Gastroesophageal sphincter (tissue), 4 donors: ENCODE measurements around the gene NCOR1. TPM values are rescaled to one million over a fixed set of nuclear protein-coding genes. Genes with fewer than 3 reads are reported as not detected.

ENCODE experiments used
- ATAC-seq: fragments of 150-250 bp; one replicate; pipeline ENCODE4 v1.9.1; 2016; ENCODE audit warnings: mild to moderate bottlenecking, moderate library complexity
- H3K27ac ChIP-seq, 4 donors: fragments of 200-600 bp; sonication (generic) in 3 of 4; 1 replicate in 3 of 4; 2 replicates in 1 of 4; pipeline ENCODE4 v1.5.1; 2016 to 2019
- H3K27me3 ChIP-seq: fragments of 200-600 bp; sonication (generic); one replicate; pipeline ENCODE4 v1.5.1; 2019
- H3K36me3 ChIP-seq, 2 donors: fragments of 200-600 bp; sonication (generic); one replicate each; pipeline ENCODE4 v1.5.1; 2019; ENCODE audit warnings: control low read depth in 1 of 2
- H3K4me1 ChIP-seq, 3 donors: fragments of 200-600 bp; sonication (generic); 1 replicate in 2 of 3; 2 replicates in 1 of 3; pipeline ENCODE4 v1.5.1; 2016 to 2019; ENCODE audit warnings: control low read depth in 2 of 3
- H3K4me3 ChIP-seq, 2 donors: fragments of 200-600 bp; sonication (generic); one replicate each; pipeline ENCODE4 v1.5.1; 2019; ENCODE audit warnings: mild to moderate bottlenecking in 1 of 2, moderate library complexity in 1 of 2
- H3K9me3 ChIP-seq, 3 donors: fragments of 200-600 bp; sonication (generic); one replicate each; pipeline ENCODE4 v1.5.1; 2017 to 2019; ENCODE audit warnings: control low read depth in 2 of 3
- CTCF ChIP-seq, 4 experiments: fragments of 200-600 bp in 2 of 4; fragments of 450-650 bp in 2 of 4; sonication (generic) in 1 of 4; IDR thresholded peaks; one replicate each; pipeline ENCODE4 v1.5.1; 2017 to 2019; ENCODE audit warnings: antibody characterized with exemption in 4 of 4, mild to moderate bottlenecking in 2 of 4, moderate library complexity in 2 of 4
- EP300 ChIP-seq: sonication (generic); formaldehyde crosslinking; IDR thresholded peaks from one replicate; pipeline ENCODE4 v1.6.1; 2017; ENCODE audit warnings: antibody characterized with exemption, mild to moderate bottlenecking
- POLR2A ChIP-seq, 2 donors: fragments of 450-650 bp; IDR thresholded peaks; one replicate each; pipeline ENCODE4 v1.6.1; 2017; ENCODE audit warnings: antibody characterized with exemption in 2 of 2, mild to moderate bottlenecking in 2 of 2, moderate library complexity in 1 of 2
- POLR2AphosphoS5 ChIP-seq: sonication (generic); formaldehyde crosslinking; IDR thresholded peaks from one replicate; pipeline ENCODE4 v1.6.1; 2017; ENCODE audit warnings: antibody characterized with exemption
- WGBS, 2 donors: methylation state at CpG; one replicate each; pipeline ENCODE4 v1.1.5; 2018; ENCODE audit warnings: low coverage in 1 of 2; 5-methylcytosine and 5-hydroxymethylcytosine counted together
- total RNA-seq, 4 donors: library from RNA; depleted of rRNA; stranded (reverse); fragments of >200 nt; gene quantifications; one replicate each; pipeline ENCODE4 v1.1.0, GENCODE V29; 2016

The NCOR1 gene
- total RNA-seq, result 100 to 1,000 TPM in 3 of 4 donors, 10 to 100 TPM in 1; 76.3 to 160 (median 108) TPM

DNA sequence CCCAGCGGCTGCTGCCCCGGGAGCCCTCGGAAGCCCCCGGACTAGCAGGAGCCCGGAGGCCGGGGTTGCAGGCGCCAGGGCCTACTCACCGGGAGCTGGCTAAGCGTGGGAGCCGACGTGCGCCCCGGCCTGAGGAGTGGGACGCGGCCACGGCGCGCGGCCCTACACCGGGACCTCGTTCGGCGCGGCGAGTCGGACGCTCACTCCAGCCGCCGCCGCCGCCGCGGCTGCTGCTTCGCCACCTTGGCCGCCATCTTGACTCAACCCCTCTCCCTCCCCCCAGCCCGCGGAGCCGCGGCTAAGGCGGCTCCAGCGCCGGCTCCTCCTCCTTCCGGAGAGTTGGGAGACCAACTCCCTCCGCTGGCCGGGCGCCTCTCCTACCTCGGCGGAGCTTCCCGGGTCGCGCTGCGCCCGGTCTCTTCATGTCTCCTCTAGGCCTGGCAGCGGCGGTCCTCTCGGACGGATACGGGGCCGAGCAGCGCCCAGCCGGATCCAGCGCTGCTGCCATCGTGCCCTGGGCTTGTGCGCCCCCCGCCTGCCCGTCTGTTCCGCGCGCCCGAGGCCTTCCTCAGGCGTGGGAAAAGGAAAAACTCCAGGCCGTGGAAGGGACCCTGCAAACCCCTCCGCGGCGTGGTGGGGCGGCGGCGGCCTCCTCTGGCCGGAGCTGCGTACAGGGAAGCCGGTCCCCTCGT is at the start of gene NCOR1:
Gene NCOR1 (minus strand): TSS at position 262 of the 692 bp plus-strand sequence. CDS start 20,965 bp downstream, outside the sequence.
- Histone ChIP-seq H3K27ac (peak within 1 kb of the TSS; percentile 86 to 98 (median 96)), H3K4me1 (peaks cover 0 to 71% (median 7%) of the 10 kb centered on the region in 3 donors), H3K9me3 (no peaks in the 10 kb centered on the region), H3K36me3 (peaks cover 0 to 8% of the 10 kb centered on the region in 2 donors), H3K27me3 (no peaks in the 10 kb centered on the region), H3K4me3 (peak within 1 kb of the TSS; percentile 71 to 95)
- TF ChIP-seq EP300 (no peak), POLR2A (IDR thresholded peaks at IDR 0.05) (peak; percentile 73 to 86), POLR2AphosphoS5 (peak; percentile 85), CTCF (IDR thresholded peaks at IDR 0.05) (peak in 3 of 4 experiments; percentile 43 to 49 (median 47))
- peak; percentile 97 for ATAC-seq
- no CpG with 5 or more reads among the region's 82 CpGs for WGBS, 2 donors

- H3K36me3 ChIP-seq, result no peaks in the 10 kb centered on the region
- H3K9me3 ChIP-seq, result no peaks in the 10 kb centered on the region
- H3K27ac ChIP-seq, result no peak overlapping the region
- no peak for ATAC-seq
- TF ChIP-seq EP300 (no peak), POLR2A (IDR thresholded peaks at IDR 0.05) (no peak), CTCF (IDR thresholded peaks at IDR 0.05) (no peak), POLR2AphosphoS5 (no peak)
- 98 to 100% methylated on average over 1 to 4 of the region's 4 CpGs for WGBS, 2 donors
- no peaks in the 10 kb centered on the region for H3K27me3 ChIP-seq
- H3K4me3 ChIP-seq, result no peak overlapping the region
- H3K4me1 ChIP-seq, result no peaks in the 10 kb centered on the region
Observed at GRCh38 chr17:16262201-16262600, 46.9 kb upstream of the NCOR1 start.

GRCh38 chr17:16261049-16261448 is 45.7 kb upstream of the NCOR1 start:
- ATAC-seq, result no peak
- Histone ChIP-seq H3K9me3 (no peaks in the 10 kb centered on the region), H3K4me3 (no peak overlapping the region), H3K27ac (no peak overlapping the region), H3K4me1 (peaks cover 0 to 10% (median 4%) of the 10 kb centered on the region in 3 donors), H3K36me3 (no peaks in the 10 kb centered on the region), H3K27me3 (no peaks in the 10 kb centered on the region)
- TF ChIP-seq CTCF (IDR thresholded peaks at IDR 0.05) (no peak), POLR2AphosphoS5 (no peak), POLR2A (IDR thresholded peaks at IDR 0.05) (no peak), EP300 (no peak)
- 50 to 87% methylated on average over 2 to 3 of the region's 3 CpGs for WGBS, 2 donors

DNA sequence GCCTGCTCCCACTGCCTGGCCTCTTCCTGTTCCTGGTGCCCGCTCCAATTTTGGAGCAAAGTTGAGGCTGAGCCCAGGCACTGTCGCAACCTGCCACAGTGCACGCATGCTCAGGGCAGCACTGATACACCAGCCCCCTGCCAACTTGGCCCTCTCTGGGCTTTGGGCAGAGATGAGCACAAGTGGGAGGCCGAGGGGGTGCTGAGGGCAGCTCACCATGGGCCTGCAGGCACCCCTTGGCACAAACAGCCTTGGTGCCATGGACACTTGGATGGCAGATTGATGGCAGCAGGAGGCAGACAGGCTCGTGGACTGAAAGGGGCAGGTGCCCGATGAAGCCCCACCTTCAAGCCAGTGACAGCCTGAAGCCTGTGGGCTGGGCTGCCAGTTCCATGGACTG is 44.6 kb upstream of the NCOR1 start:
- Histone ChIP-seq H3K4me1 (peaks cover 0 to 22% (median 6%) of the 10 kb centered on the region in 3 donors), H3K36me3 (no peaks in the 10 kb centered on the region), H3K27me3 (no peaks in the 10 kb centered on the region), H3K9me3 (no peaks in the 10 kb centered on the region), H3K27ac (no peak overlapping the region), H3K4me3 (no peak overlapping the region)
- no CpG with 5 or more reads among the region's 6 CpGs for WGBS, 2 donors
- TF ChIP-seq POLR2A (IDR thresholded peaks at IDR 0.05), result no peak
- no peak for TF ChIP-seq CTCF (IDR thresholded peaks at IDR 0.05)
- no peak for TF ChIP-seq POLR2AphosphoS5
- no peak for TF ChIP-seq EP300
- ATAC-seq, result no peak

DNA sequence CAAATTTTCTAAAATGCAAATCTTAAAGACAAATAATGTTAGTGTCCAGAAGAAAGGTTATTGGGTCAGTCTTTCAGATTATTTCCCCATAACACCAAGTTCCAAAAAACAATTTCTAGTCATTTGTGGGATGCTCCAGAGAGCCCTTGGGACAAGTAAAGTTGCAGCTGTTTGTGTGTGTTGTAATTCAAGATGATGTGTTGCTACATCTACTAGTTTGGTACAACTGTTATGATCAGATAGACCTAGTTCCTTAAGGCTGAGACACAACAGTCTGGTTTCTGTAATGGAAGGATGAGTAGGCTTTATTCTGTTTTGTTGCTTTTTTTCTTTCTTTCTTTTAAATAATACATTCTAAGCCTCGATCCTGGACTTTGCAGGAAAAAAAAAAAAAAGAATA is 43.6 kb upstream of the NCOR1 start:
- no peak overlapping the region for H3K27ac ChIP-seq
- no peaks in the 10 kb centered on the region for H3K36me3 ChIP-seq
- WGBS, 2 donors, result 67 to 78% methylated on average over 1 of the region's 1 CpG
- no peaks in the 10 kb centered on the region for H3K27me3 ChIP-seq
- H3K4me1 ChIP-seq, result peaks cover 0 to 28% (median 6%) of the 10 kb centered on the region in 3 donors
- peak; percentile 77 for ATAC-seq
- no peaks in the 10 kb centered on the region for H3K9me3 ChIP-seq
- TF ChIP-seq POLR2A (IDR thresholded peaks at IDR 0.05) (no peak), POLR2AphosphoS5 (peak; percentile 18)
- H3K4me3 ChIP-seq, result no peak overlapping the region
